LNCaP clone FGC (cell line): Measurements from ENCODE around the gene SNRPD1.
"Not testable (repeated sequence)": the region's sequence is repeated elsewhere in the genome, so short reads cannot be mapped to it uniquely, and the experiment has no call there.

Source experiments
- DNase-seq: peaks from one replicate; pipeline ENCODE4 v3.0.0-alpha.2; 2011; ENCODE audit warnings: low read depth
- H3K4me3 ChIP-seq: 2 replicates; pipeline ENCODE4 v1.5.1; 2011; ENCODE audit warnings: mild to moderate bottlenecking, low read depth, low read length, control low read depth
- CTCF ChIP-seq: IDR thresholded peaks from 2 replicates; pipeline ENCODE4 v1.5.1; 2012; ENCODE audit warnings: mild to moderate bottlenecking; ENCODE audit not compliant: control insufficient read depth, insufficient read depth; ENCODE audit errors: extremely low read depth

Gene SNRPD1

DNA sequence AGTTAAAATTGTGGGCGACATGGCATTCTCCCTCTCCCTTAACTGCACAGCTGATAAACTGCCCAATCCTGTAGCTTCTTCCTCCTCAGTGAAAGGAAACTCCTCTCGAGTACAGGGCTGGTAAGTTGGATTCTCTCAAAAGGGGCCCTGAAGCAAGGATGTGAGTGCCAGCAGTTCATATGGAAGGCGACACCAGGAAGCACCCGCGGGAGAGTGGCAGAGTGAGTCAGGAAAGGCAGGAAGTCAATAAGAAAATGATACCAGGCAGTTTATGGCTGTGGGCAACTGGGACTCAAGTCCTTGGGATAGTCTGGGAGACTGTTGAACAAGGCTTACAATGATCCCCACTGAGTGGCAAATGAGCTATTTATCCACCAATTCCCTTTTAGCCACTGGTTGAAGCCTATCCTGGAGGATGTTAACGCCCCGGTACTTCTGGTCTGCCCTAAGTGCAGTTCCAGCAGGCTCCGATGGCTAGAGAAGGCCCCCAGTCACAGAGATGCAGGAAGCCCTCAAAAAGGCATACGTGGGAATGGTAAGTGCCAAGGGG, 57.7 kb downstream of the SNRPD1 start:
- H3K4me3 ChIP-seq: no peak overlapping the region
- TF ChIP-seq CTCF: no peak
- DNase-seq: no peak

DNA sequence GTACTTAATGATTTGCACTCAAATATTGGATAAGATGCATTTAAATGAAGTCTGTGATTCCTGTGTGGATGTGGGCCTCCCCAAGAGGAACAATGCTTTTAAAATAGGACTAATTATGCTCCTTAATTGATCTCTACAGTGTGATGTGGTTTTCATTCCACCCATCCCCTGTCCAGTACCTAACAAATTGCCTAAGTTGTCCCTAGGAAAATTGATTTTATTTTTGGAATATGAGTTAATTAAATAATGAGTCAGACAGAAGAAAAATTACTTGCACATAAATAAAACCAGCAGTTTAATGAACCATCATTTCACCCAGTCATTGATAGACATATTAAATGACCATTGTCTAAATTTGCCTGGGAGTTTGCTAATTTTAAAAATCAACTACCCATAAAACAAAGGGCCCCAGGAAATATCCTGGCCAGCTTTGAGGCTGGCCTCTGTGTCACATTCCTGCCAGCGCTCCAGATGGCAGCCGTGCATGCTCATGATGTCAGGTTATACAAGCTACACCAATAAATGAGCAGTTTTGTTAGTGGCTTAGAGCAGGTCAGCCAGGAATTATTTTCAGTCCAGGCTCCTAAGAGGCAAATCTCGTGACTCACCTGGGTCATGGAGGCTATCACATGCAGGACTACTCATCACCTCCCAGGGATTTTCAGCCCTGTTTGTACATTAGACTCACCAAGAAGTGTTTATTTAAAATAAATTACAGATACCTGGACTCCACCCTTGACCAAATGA, 60.6 kb downstream of the SNRPD1 start:
- 0 out of 2 replicates have a peak, but pooled peaks have one; percentile 8 for TF ChIP-seq CTCF
- peak; percentile 78 for DNase-seq
- H3K4me3 ChIP-seq: no peak overlapping the region

DNA sequence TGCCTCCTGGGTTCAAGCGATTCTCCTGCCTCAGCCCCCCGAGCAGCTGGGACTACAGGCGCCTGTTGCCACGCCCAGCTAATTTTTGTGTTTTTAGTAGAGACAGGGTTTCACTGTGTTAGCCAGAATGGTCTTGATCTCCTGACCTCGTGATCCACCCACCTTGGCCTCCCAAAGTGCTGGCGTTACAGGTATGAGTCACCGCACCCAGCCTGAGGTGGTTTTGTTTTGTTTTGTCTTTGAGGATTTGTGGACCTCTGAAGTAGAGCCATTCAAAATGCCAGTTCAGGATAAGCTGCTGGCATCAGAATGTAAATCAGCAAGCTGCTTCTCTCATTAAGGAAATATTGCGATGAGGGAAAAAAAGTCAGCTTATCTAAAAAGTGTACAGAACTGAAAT, 63.2 kb downstream of the SNRPD1 start:
- not testable (repeated sequence) for DNase-seq

GRCh38 chr18:21678859-21679258, 66.7 kb downstream of the SNRPD1 start:
- DNase-seq: no peak
- TF ChIP-seq CTCF: no peak
- no peak overlapping the region for H3K4me3 ChIP-seq

More for the DNA sequence above, 63.2 kb downstream of the SNRPD1 start:
- H3K4me3 ChIP-seq: not testable (repeated sequence)

DNA sequence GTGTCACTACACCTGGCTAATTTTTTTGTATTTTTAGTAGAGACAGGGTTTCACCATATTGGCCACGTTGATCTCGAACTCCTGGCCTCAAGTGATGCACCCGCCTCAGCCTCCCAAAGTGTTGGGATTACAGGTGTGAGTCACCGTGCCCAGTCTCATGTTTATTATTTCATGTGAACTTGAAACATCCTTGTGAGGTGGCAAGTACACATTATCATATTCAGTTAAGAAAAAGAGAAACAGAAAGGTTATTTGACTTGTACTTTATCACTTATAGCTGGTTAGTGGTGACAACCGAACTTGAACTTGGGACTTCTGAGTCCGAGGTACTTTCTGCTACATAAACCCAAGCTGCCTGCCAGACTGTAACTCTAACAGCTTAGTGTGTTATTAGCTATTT, 68.0 kb downstream of the SNRPD1 start:
- H3K4me3 ChIP-seq: no peak overlapping the region
- TF ChIP-seq CTCF: no peak
- DNase-seq: no peak

GRCh38 chr18:21682371-21683051, 70.4 kb downstream of the SNRPD1 start:
- TF ChIP-seq CTCF: no peak
- H3K4me3 ChIP-seq: no peak overlapping the region
- no peak for DNase-seq
